ENCODE data around the gene MAFG.

DNA sequence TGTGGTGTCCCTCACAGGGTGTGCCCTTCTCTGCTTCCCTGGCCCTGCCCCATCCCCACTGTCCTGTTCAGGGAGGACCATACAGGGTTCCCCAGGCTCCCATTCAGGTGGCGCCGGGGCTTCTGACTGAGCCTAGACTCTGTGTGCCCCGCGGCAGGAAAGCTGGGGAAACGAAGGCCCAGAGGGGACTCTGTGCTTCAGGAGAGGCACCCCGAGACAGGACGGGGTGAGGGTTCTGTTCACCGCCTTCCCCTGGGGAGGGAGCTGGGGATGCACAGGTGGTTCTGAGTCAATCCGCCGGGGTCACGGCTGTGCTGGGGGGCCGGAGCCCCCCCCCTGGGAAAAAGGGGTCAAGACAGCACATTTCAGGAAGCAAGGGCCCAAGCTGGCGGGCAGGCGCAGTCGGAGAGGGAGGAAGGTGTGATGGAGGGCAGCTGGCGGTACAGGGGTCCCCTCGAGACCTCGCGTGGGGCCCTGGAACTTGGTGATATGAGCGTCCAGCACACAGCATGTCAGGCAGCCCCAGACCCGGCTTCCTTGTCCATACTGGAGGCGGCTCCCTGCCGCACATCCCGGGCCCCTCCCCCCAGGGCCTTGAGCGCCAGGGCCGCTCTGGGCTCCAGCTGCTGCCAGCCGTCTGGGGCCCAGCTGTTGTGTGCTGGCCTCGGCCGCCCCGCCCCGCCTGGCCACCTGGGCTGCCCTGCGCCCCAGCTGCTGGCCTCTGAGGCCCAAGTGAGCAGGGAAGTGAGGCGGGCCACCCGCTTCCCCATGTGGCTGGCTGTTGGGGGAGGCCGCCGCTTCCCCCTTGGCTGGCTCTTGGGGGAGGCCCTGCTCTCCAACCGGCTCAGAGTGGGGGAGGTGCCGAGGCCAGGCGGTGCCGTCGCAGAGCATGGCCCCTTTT lies 39.1 kb upstream of the MAFG start:
- no peak for TF ChIP-seq EZH2 (IDR thresholded peaks at IDR 0.05; ENCODE audit: borderline replicate concordance, low read depth, low read length, poor library complexity, severe bottlenecking)
- TF ChIP-seq CTCF (conservative IDR thresholded peaks at IDR 0.05; ENCODE audit: low read depth, low read length): no peak
